Endothelial cell of umbilical vein (primary cell): ENCODE data around the gene SPAG16. TPM values are rescaled to one million over a fixed set of nuclear protein-coding genes. Genes with fewer than 3 reads are reported as not detected.

Source experiments
- BruUV-seq: library from RNA; stranded (reverse); fragments of 400-500 nt; replicated peaks from 2 replicates; lab custom pipeline; 2021; lab: Mats Ljungman, UMichigan
- CTCF ChIA-PET: fragments of 300-600, 350-600 bp; sonication (Branson Sonifier 250); formaldehyde crosslinking; loops from one replicate; lab custom pipeline; 2021; ENCODE audit warnings: antibody characterized with exemption, inconsistent platforms; lab: Charles Lee
- POLR2A ChIA-PET: fragments of 300-600, 350-600 bp; sonication (Branson Sonifier 250); formaldehyde crosslinking; loops from one replicate; lab custom pipeline; 2021; ENCODE audit warnings: antibody characterized with exemption, inconsistent platforms; lab: Charles Lee
- DNase-seq: peaks from one replicate; pipeline ENCODE4 v3.0.0-alpha.2; 2011; ENCODE audit warnings: low read depth, low spot score
- FAIRE-seq: peaks from 2 replicates; lab custom pipeline; 2011; peaks lifted over from hg19 to GRCh38; lab: Jason Lieb, UNC
- H2AFZ ChIP-seq: 2 replicates; pipeline ENCODE4 v1.6.0; 2012; ENCODE audit warnings: low read depth, low read length, control low read depth, inconsistent platforms
- H3K27ac ChIP-seq: 2 replicates; pipeline ENCODE4 v1.5.1; 2011; ENCODE audit warnings: low read depth, mild to moderate bottlenecking, control low read depth, low read length, moderate library complexity; ENCODE audit not compliant: insufficient read depth
- H3K27me3 ChIP-seq, 2 experiments: 2 replicates each; pipeline versions ENCODE4 v1.6.0 to v1.6.1; 2011; ENCODE audit warnings: low read length in 2 of 2, mixed read lengths in 1 of 2; ENCODE audit not compliant: control insufficient read depth in 2 of 2, insufficient read depth in 2 of 2
- H3K36me3 ChIP-seq, 2 experiments: 2 replicates in 1 of 2; 3 replicates in 1 of 2; pipeline ENCODE4 v1.5.1; 2011; ENCODE audit warnings: low read length in 2 of 2, mild to moderate bottlenecking in 1 of 2, moderate library complexity in 1 of 2; ENCODE audit not compliant: control insufficient read depth in 2 of 2, insufficient read depth in 2 of 2; ENCODE audit errors: extremely low read depth in 1 of 2
- H3K4me1 ChIP-seq: 3 replicates; pipeline ENCODE4 v1.5.1; 2011; ENCODE audit warnings: mild to moderate bottlenecking, low read length; ENCODE audit not compliant: control insufficient read depth, insufficient read depth; ENCODE audit errors: extremely low read depth
- H3K4me2 ChIP-seq: 2 replicates; pipeline ENCODE4 v1.6.1; 2011; ENCODE audit warnings: low read length, control low read depth, mixed read lengths; ENCODE audit not compliant: insufficient read depth
- H3K4me3 ChIP-seq, 3 experiments: fragments of 200-600 bp in 1 of 3; sonication (generic), shearing (Covaris generic) in 1 of 3; replicated peaks in 1 of 3; 2 replicates each; pipeline ENCODE4 v1.5.1; 2011 to 2016; ENCODE audit warnings: control low read depth in 3 of 3, low read length in 3 of 3, mild to moderate bottlenecking in 2 of 3, inconsistent platforms in 1 of 3, low read depth in 1 of 3, moderate library complexity in 1 of 3; ENCODE audit not compliant: insufficient read depth in 1 of 3
- H3K79me2 ChIP-seq: 2 replicates; pipeline ENCODE4 v1.6.0; 2012; ENCODE audit warnings: low read length, inconsistent platforms; ENCODE audit not compliant: control insufficient read depth, insufficient read depth
- H3K9ac ChIP-seq: replicated peaks from 2 replicates; pipeline ENCODE3; 2011; ENCODE audit warnings: low read length, control low read depth; ENCODE audit not compliant: insufficient read depth; ENCODE audit errors: extremely low read depth
- H3K9me1 ChIP-seq: replicated peaks from 3 replicates; pipeline ENCODE4 v1.6.0; 2011; ENCODE audit warnings: mild to moderate bottlenecking, low read length; ENCODE audit not compliant: control insufficient read depth, insufficient read depth; ENCODE audit errors: extremely low read depth
- H3K9me3 ChIP-seq: replicated peaks from 2 replicates; pipeline ENCODE4 v1.5.1; 2012; ENCODE audit warnings: low read length, inconsistent platforms; ENCODE audit not compliant: control insufficient read depth, insufficient read depth
- H4K20me1 ChIP-seq: replicated peaks from 2 replicates; pipeline ENCODE3; 2011; ENCODE audit warnings: mild to moderate bottlenecking, low read length; ENCODE audit not compliant: control insufficient read depth, insufficient read depth; ENCODE audit errors: extremely low read depth
- CTCF ChIP-seq, 2 donors: IDR thresholded peaks; 1 replicate in 1 of 2; 2 replicates in 1 of 2; pipeline ENCODE4 v1.5.1; 2011; ENCODE audit warnings: low read length in 2 of 2, mild to moderate bottlenecking in 2 of 2, moderate library complexity in 2 of 2, control low read depth in 1 of 2, inconsistent platforms in 1 of 2, low read depth in 1 of 2; ENCODE audit not compliant: insufficient read depth in 1 of 2; ENCODE audit errors: extremely low read depth in 1 of 2
- EZH2 ChIP-seq: IDR thresholded peaks from 2 replicates; pipeline ENCODE4 v1.6.1; 2012; ENCODE audit warnings: borderline replicate concordance, low read depth, mild to moderate bottlenecking, moderate library complexity, low read length, inconsistent platforms; ENCODE audit not compliant: severe bottlenecking
- FOS ChIP-seq: IDR thresholded peaks from 2 replicates; pipeline ENCODE4 v1.6.1; 2011; ENCODE audit warnings: mild to moderate bottlenecking, low read length, moderate library complexity, borderline replicate concordance; ENCODE audit not compliant: insufficient read depth
- GATA2 ChIP-seq: IDR thresholded peaks from 2 replicates; pipeline ENCODE4 v1.7.0; 2011; ENCODE audit warnings: low read depth, mild to moderate bottlenecking, moderate library complexity, mixed read lengths, low read length; ENCODE audit not compliant: insufficient read length, insufficient read depth
- JUN ChIP-seq: IDR thresholded peaks from 2 replicates; pipeline ENCODE4 v1.6.1; 2011; ENCODE audit warnings: borderline replicate concordance, low read depth; ENCODE audit not compliant: insufficient read length, insufficient read depth
- MAX ChIP-seq: IDR thresholded peaks from 2 replicates; pipeline ENCODE4 v1.6.1; 2011; ENCODE audit not compliant: insufficient read depth, insufficient read length
- MYC ChIP-seq: IDR thresholded peaks from one replicate; pipeline ENCODE4 v1.6.1; 2011; ENCODE audit warnings: mild to moderate bottlenecking, low read depth, low read length
- POLR2A ChIP-seq: IDR thresholded peaks from 2 replicates; pipeline ENCODE4 v1.6.1; 2012; ENCODE audit warnings: low read depth, mild to moderate bottlenecking, control low read depth, low read length
- POLR2AphosphoS5 ChIP-seq: IDR thresholded peaks from 2 replicates; pipeline ENCODE4 v1.6.1; 2012; ENCODE audit warnings: low read depth, mild to moderate bottlenecking, control low read depth, low read length, moderate library complexity; ENCODE audit not compliant: insufficient read depth
- dilution Hi-C: fragments of 300-500 bp; cut with MboI; formaldehyde crosslinking; loops from one replicate; pipeline ENCODE4 v1.15.0; 2019; ENCODE audit warnings: low sequenced_read_pairs; ENCODE audit not compliant: extremely low pct_ligation_motif_present
- intact Hi-C: fragments of 100-400 bp; cut with micrococcal nuclease; formaldehyde crosslinking; loops from one replicate; pipeline ENCODE4 v1.10.0; 2022
- polyA plus RNA-seq, 4 experiments: library from polyadenylated mRNA; depleted of rRNA in 3 of 4; stranded (reverse) in 3 of 4; unstranded in 1 of 4; fragments of >200 nt; gene quantifications; 2 replicates each; pipeline versions ENCODE4 v1.2.1 to v1.2.3, GENCODE V29; 2011 to 2012; ENCODE audit warnings: missing spikeins in 1 of 4
- total RNA-seq: library from RNA; stranded (reverse); gene quantifications from 2 replicates; pipeline ENCODE4 v1.2.3, GENCODE V29; 2021

Gene SPAG16
- total and polyA plus RNA-seq, 2 donors (not counting 3 experiments of a cell fraction or from before 2014, with no cell fraction given): 4.0 to 7.7 TPM

DNA sequence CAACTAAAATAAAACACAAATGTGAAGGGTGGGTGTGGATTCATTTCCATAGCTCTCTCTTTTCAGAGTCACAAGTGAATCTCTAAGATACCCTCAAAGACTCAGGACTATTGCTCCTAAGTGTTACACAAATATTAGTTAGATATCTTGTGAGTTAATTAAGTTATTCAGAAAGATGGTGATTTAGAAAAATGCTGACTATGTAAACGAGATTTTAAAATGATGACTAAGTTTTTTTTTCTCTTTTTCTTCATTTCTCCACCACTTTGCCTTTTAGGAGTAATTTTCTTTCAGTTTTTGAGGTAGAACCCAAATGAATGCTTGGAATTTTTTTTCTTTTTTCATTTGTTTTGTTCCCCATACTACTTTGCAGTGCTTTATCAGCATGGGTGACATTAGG lies 479.7 kb downstream of the SPAG16 start:
- CTCF ChIA-PET: no interaction called here
- no peaks in the 10 kb centered on the region for H3K36me3 ChIP-seq
- H3K27me3 ChIP-seq: no peaks in the 10 kb centered on the region
- H3K4me3 ChIP-seq: no peak overlapping the region
- H3K9me1 ChIP-seq: no peaks in the 10 kb centered on the region
- no peaks in the 10 kb centered on the region for H4K20me1 ChIP-seq
- no peaks in the 10 kb centered on the region for H3K4me1 ChIP-seq
- H3K27ac ChIP-seq: no peak overlapping the region
- POLR2A ChIA-PET: no interaction called here
- no peak overlapping the region for H3K9ac ChIP-seq
- DNase-seq: no peak
- intact Hi-C loops: no loop called here
- TF ChIP-seq GATA2 (no peak), EZH2 (no peak), CTCF (IDR thresholded peaks at IDR 0.05; ENCODE audit: extremely low read depth in 1 of 2, insufficient read depth in 1 of 2, low read depth in 1 of 2, low read length in 2 of 2) (no peak), JUN (no peak), MYC (no peak), MAX (no peak), FOS (no peak), POLR2AphosphoS5 (no peak), POLR2A (no peak)
- no TSS peak for BruUV-seq
- no peak overlapping the region for H2AFZ ChIP-seq
- H3K4me2 ChIP-seq: no peak overlapping the region
- dilution Hi-C loops: no loop called here
- no peaks in the 10 kb centered on the region for H3K79me2 ChIP-seq
- H3K9me3 ChIP-seq: no peaks in the 10 kb centered on the region
- no peak for FAIRE-seq
